Fibroblast of lung (primary cell): ENCODE measurements around the gene GPR75. TPM values are rescaled to one million over a fixed set of nuclear protein-coding genes. Genes with fewer than 3 reads are reported as not detected.

Experiments used
- DNase-seq, 2 donors: peaks; one replicate each; pipeline versions ENCODE4 v3.0.0 to v3.0.0-alpha.2; 2010; ENCODE audit warnings: low read depth in 2 of 2
- H2AFZ ChIP-seq: 2 replicates; pipeline ENCODE4 v1.5.1; 2012; ENCODE audit warnings: low read length, control low read depth, inconsistent platforms
- H3K27ac ChIP-seq: 2 replicates; pipeline ENCODE4 v1.5.1; 2011; ENCODE audit warnings: low read length, control low read depth; ENCODE audit not compliant: insufficient read depth
- H3K27me3 ChIP-seq: 2 replicates; pipeline ENCODE4 v1.5.1; 2011; ENCODE audit warnings: mild to moderate bottlenecking, low read length; ENCODE audit not compliant: control insufficient read depth, insufficient read depth
- H3K36me3 ChIP-seq: 2 replicates; pipeline ENCODE4 v1.5.1; 2011; ENCODE audit warnings: low read length; ENCODE audit not compliant: control insufficient read depth, insufficient read depth
- H3K4me1 ChIP-seq: 2 replicates; pipeline ENCODE4 v1.5.1; 2011; ENCODE audit warnings: low read length; ENCODE audit not compliant: control insufficient read depth, insufficient read depth; ENCODE audit errors: extremely low read depth
- H3K4me2 ChIP-seq: 2 replicates; pipeline ENCODE4 v1.5.1; 2011; ENCODE audit warnings: low read length, control low read depth; ENCODE audit not compliant: insufficient read depth; ENCODE audit errors: extremely low read depth
- H3K4me3 ChIP-seq, 4 experiments: fragments of 200-600 bp in 1 of 4; sonication (generic) in 1 of 4; replicated peaks in 1 of 4; 2 replicates each; pipeline ENCODE4 v1.5.1; 2011 to 2016; ENCODE audit warnings: low read length in 4 of 4, low read depth in 3 of 4, mild to moderate bottlenecking in 3 of 4, control low read depth in 2 of 4, inconsistent platforms in 1 of 4, mixed read lengths in 1 of 4; ENCODE audit not compliant: insufficient read depth in 1 of 4; ENCODE audit errors: control extremely low read depth in 1 of 4
- H3K79me2 ChIP-seq: 2 replicates; pipeline ENCODE4 v1.5.1; 2012; ENCODE audit warnings: mild to moderate bottlenecking, low read length, inconsistent platforms; ENCODE audit not compliant: control insufficient read depth, insufficient read depth
- H3K9ac ChIP-seq: 2 replicates; pipeline ENCODE4 v1.5.1; 2011; ENCODE audit warnings: mild to moderate bottlenecking, low read length, control low read depth; ENCODE audit not compliant: insufficient read depth
- H3K9me3 ChIP-seq: 2 replicates; pipeline ENCODE4 v1.5.1; 2012; ENCODE audit warnings: low read depth, low read length; ENCODE audit not compliant: control insufficient read depth, insufficient read depth
- H4K20me1 ChIP-seq: 2 replicates; pipeline ENCODE4 v1.5.1; 2011; ENCODE audit warnings: low read length; ENCODE audit not compliant: control insufficient read depth, insufficient read depth; ENCODE audit errors: extremely low read depth
- EZH2 ChIP-seq: IDR thresholded peaks from 2 replicates; pipeline ENCODE4 v1.5.1; 2012; ENCODE audit warnings: low read length, control low read depth, mild to moderate bottlenecking; ENCODE audit errors: missing control alignments
- polyA plus RNA-seq, 2 donors: library from polyadenylated mRNA; depleted of rRNA in 1 of 2; stranded (reverse) in 1 of 2; unstranded in 1 of 2; fragments of >200 nt; gene quantifications; 2 replicates each; pipeline ENCODE4 v1.2.1, GENCODE V29; 2011 to 2012; ENCODE audit warnings: missing spikeins in 1 of 2
- total RNA-seq: library from RNA; depleted of rRNA; stranded (reverse); fragments of >200 nt; gene quantifications from 2 replicates; pipeline ENCODE4 v1.2.1, GENCODE V29; 2014
- TF ChIP-seq, protein P1 (sequence below), 2 donors: IDR thresholded peaks in 1 of 2; conservative IDR thresholded peaks in 1 of 2; 1 replicate in 1 of 2; 2 replicates in 1 of 2; pipeline ENCODE4 v1.5.1; 2011 to 2012; ENCODE audit warnings: low read length in 2 of 2, control low read depth in 1 of 2, inconsistent platforms in 1 of 2, low read depth in 1 of 2, mild to moderate bottlenecking in 1 of 2

Gene GPR75
- total and polyA plus RNA-seq, 2 donors (not counting 1 experiment from before 2014, with no cell fraction given), result 1.4 to 1.8 TPM

DNA sequence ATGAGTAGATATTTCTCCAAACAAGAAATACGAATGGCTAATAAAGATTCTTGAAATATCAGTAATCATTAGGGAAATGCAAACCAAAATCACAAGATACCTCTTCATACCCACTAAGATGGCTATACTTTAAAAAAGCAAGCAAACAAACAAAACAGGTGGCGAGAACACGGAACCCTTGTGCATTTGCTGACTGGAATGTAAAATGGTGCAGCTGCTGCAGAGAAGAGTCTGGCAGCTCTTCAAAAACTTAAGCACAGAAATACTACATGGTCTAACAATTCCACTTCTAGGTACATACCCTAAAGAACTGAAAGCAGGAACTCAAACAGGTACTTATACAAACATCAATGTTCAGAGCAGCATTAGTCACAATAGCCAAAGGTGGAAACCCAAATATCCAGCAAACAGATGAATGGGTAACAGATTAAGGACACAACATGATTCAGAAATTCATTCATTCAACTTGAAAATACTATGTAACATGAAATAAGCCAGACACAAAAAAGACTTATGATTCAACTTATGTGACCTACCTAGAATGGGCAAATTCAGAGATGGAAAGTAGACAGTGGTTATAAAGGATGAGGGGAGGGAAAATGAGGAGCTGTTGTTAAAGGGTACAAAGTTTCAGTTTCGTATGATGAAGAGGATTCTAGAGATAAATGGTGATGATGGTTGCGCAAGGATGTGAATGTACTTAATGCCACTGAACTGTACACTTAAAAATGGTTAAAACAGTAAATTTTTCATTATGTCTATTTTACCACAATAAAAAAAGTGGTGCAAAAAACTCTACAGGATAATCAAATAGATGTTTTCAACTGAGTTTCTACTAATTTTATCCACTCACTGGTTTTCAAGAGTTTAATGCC is 26.9 kb upstream of the GPR75 start:
- DNase-seq, result no peak
- Histone ChIP-seq H3K27ac (no peak overlapping the region), H3K4me2 (no peak overlapping the region), H3K27me3 (no peaks in the 10 kb centered on the region), H3K9me3 (no peaks in the 10 kb centered on the region), H3K36me3 (peaks cover 9% of the 10 kb centered on the region), H3K9ac (no peak overlapping the region), H3K4me3 (no peak overlapping the region), H2AFZ (no peak overlapping the region), H3K79me2 (no peaks in the 10 kb centered on the region), H3K4me1 (no peaks in the 10 kb centered on the region), H4K20me1 (no peaks in the 10 kb centered on the region)
- no peak for TF ChIP-seq EZH2
- TF ChIP-seq, protein P1, sequence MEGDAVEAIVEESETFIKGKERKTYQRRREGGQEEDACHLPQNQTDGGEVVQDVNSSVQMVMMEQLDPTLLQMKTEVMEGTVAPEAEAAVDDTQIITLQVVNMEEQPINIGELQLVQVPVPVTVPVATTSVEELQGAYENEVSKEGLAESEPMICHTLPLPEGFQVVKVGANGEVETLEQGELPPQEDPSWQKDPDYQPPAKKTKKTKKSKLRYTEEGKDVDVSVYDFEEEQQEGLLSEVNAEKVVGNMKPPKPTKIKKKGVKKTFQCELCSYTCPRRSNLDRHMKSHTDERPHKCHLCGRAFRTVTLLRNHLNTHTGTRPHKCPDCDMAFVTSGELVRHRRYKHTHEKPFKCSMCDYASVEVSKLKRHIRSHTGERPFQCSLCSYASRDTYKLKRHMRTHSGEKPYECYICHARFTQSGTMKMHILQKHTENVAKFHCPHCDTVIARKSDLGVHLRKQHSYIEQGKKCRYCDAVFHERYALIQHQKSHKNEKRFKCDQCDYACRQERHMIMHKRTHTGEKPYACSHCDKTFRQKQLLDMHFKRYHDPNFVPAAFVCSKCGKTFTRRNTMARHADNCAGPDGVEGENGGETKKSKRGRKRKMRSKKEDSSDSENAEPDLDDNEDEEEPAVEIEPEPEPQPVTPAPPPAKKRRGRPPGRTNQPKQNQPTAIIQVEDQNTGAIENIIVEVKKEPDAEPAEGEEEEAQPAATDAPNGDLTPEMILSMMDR (conservative IDR thresholded peaks at IDR 0.05 in 1 of 2, IDR thresholded peaks at IDR 0.05 in 1 of 2; ENCODE audit: low read depth in 1 of 2, low read length in 2 of 2), result no peak

DNA sequence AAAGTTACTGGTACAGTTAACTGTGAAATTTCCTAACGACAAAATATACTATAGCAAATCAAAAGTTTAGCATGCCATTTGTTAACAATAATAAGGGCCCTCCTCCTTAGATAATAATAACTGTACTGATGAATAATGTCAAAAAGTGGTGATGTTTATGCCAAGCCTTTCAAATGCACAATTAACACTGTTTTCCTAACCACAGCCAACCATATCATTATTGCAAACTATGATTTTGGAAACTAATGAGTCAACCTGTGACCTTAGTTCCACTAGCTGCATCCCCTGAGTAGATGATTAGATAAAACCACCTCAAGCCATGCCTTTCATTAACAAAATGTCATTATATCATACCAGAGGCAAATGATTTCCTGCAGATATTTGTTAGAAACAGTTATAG is 25.1 kb upstream of the GPR75 start:
- Histone ChIP-seq H3K4me3 (no peak overlapping the region), H3K27me3 (no peaks in the 10 kb centered on the region), H3K4me1 (no peaks in the 10 kb centered on the region), H3K36me3 (peaks cover 9% of the 10 kb centered on the region), H4K20me1 (no peaks in the 10 kb centered on the region), H3K9me3 (no peaks in the 10 kb centered on the region), H3K4me2 (no peak overlapping the region), H3K9ac (peak overlapping the region; percentile 13), H3K27ac (no peak overlapping the region), H3K79me2 (no peaks in the 10 kb centered on the region), H2AFZ (no peak overlapping the region)
- DNase-seq, result no peak
- TF ChIP-seq, protein P1 (conservative IDR thresholded peaks at IDR 0.05 in 1 of 2, IDR thresholded peaks at IDR 0.05 in 1 of 2; ENCODE audit: low read depth in 1 of 2, low read length in 2 of 2), result no peak
- no peak for TF ChIP-seq EZH2

DNA sequence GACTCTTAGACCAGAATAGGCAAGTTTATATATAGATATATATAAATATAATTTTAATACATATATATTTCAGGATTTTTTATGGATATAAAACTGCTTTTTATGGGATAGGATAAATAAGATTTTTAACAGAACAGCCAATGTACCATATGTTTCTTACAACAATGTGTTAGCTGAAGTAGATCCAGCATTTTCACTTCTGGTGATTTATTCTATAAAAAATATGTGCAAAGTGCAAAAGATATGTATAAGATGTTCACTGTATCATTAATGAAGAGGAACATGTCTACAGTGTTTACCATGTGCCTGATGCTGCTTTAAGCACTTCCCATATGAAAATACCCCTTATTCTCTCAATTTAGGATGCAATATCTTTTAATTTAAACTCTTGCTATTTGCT is 22.2 kb upstream of the GPR75 start:
- no peak for TF ChIP-seq EZH2
- TF ChIP-seq, protein P1 (conservative IDR thresholded peaks at IDR 0.05 in 1 of 2, IDR thresholded peaks at IDR 0.05 in 1 of 2; ENCODE audit: low read depth in 1 of 2, low read length in 2 of 2), result no peak
- H3K4me2 ChIP-seq, result no peak overlapping the region

More for the DNA sequence above, 22.2 kb upstream of the GPR75 start:
- no peaks in the 10 kb centered on the region for H4K20me1 ChIP-seq
- no peak overlapping the region for H3K4me3 ChIP-seq
- no peak overlapping the region for H3K27ac ChIP-seq
- no peaks in the 10 kb centered on the region for H3K9me3 ChIP-seq
- no peak overlapping the region for H3K9ac ChIP-seq
- DNase-seq, result no peak
- peaks cover 8% of the 10 kb centered on the region for H3K36me3 ChIP-seq
- H3K79me2 ChIP-seq, result no peaks in the 10 kb centered on the region
- H3K4me1 ChIP-seq, result no peaks in the 10 kb centered on the region
- no peaks in the 10 kb centered on the region for H3K27me3 ChIP-seq
- no peak overlapping the region for H2AFZ ChIP-seq
